Measurements from ENCODE around the gene CCDC187. TPM values are rescaled to one million over a fixed set of nuclear protein-coding genes. Genes with fewer than 3 reads are reported as not detected.

The CCDC187 gene
- total and polyA plus RNA-seq, 2 of the 4 experiments (the other 2 are of a cell fraction) = not detected

DNA sequence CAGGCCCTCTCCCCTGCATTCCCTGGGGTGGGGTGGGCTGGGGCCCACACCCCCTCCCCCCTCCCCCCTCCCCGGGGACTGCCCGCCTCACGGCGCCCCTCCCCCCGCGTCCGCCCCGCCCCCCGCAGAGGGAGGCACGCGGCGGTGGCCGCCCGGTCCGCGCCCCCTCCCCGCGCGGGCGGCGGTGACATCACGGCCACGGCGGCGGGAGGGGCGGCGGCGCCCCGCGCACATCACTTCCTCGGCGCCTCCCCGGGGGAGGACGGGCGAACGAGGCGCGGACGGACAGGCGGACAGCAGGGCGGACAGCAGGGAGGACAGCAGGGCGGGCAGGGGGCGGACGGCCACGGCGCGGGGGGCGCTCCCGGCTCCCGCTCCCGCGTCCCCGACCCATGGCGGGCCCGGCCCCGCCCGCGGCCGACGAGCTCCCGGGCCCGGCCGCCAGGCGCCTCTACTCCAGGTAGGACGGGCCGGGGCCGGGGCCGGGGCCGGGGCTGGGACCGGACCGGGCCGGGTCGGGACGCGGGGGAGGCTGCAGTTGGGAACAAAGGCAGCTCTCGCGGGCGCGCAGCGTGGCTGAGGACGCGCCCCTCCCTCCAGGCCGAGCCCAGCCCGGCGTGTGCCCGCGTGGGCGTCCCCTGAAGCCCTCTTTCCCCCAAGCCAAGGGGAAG, 23.5 kb upstream of the CCDC187 start, which contains the start of gene GPSM1:
TSS of gene GPSM1 (plus strand) at position 236 of the 671 bp plus-strand sequence. CDS start at position 393, 157 bp downstream.
- peak within 1 kb of the TSS; percentile 98 for H3K9ac ChIP-seq (ENCODE audit: low read depth, low read length)
- peak; percentile 89 for TF ChIP-seq POLR2A (IDR thresholded peaks at IDR 0.05; ENCODE audit: low read depth, low read length)
- peak; percentile 57; the same call in 1 of the 2 replicates for TF ChIP-seq BHLHE40 (IDR thresholded peaks at IDR 0.05; ENCODE audit: low read depth, low read length)
- TF ChIP-seq MAZ (IDR thresholded peaks at IDR 0.05; ENCODE audit: borderline replicate concordance, low read depth, low read length) = peak; percentile 93; the same call in 1 of the 2 replicates
- TF ChIP-seq RCOR1 (IDR thresholded peaks at IDR 0.05; ENCODE audit: insufficient replicate concordance, low read length) = no peak
- TF ChIP-seq MXI1 (IDR thresholded peaks at IDR 0.05; ENCODE audit: borderline replicate concordance, low read depth, low read length) = no peak; the same call in 1 of the 2 replicates
- H3K9me3 ChIP-seq (ENCODE audit: control insufficient read depth, insufficient read depth, low read length) = no peaks in the 10 kb centered on the region
- peak within 1 kb of the TSS; percentile 99; the same call in 2 of the 3 replicates for H2BK15ac ChIP-seq (ENCODE audit: low read depth, low read length)
- H4K20me1 ChIP-seq (ENCODE audit: insufficient read depth, low read length) = peaks cover 42% of the 10 kb centered on the region
- peak within 1 kb of the TSS; percentile 98 for H4K5ac ChIP-seq (ENCODE audit: low read depth, low read length)
- peak within 1 kb of the TSS; percentile 99 for H4K91ac ChIP-seq (ENCODE audit: insufficient read depth, low read depth, low read length)
- no TSS peak for BruUV-seq (replicated peaks)
- peak within 1 kb of the TSS; percentile 100 for H2BK120ac ChIP-seq (ENCODE audit: low read depth, low read length)
- peak within 1 kb of the TSS; percentile 97 to 99 for H4K8ac ChIP-seq (ENCODE audit: low read depth in 2 of 2, low read length in 2 of 2)
- 0% methylated on average over 10 of the region's 88 CpGs; no CpG with 5 or more reads in 1 of the 2 experiments for WGBS, 2 experiments (ENCODE audit: extremely low coverage in 2 of 2, insufficient read length in 1 of 2)
- peaks cover 5% of the 10 kb centered on the region for H3K9me1 ChIP-seq (ENCODE audit: insufficient read depth, low read length)
- H3K36me3 ChIP-seq (ENCODE audit: control insufficient read depth, insufficient read depth, low read length) = peaks cover 14% of the 10 kb centered on the region; the same call in 1 of the 2 replicates
- peak within 1 kb of the TSS; percentile 99 for H2BK5ac ChIP-seq (ENCODE audit: low read depth, low read length, poor library complexity, severe bottlenecking)
- intact Hi-C loops (cut with micrococcal nuclease) = loop anchor here (5.0 kb wide), 1 partner anchor 75 kb away; the partner anchor contains the start of gene SNAPC4
- peaks cover 35% of the 10 kb centered on the region for H3K4me1 ChIP-seq (ENCODE audit: control insufficient read depth, insufficient read depth, low read length)
- peak within 1 kb of the TSS; percentile 98 for H3K23ac ChIP-seq (ENCODE audit: low read depth, low read length)
- H2BK20ac ChIP-seq (ENCODE audit: low read depth, low read length) = peak within 1 kb of the TSS; percentile 96
- in situ Hi-C loops (cut with MboI; ENCODE audit: low sequenced_read_pairs) = no loop called here
- peak within 1 kb of the TSS; percentile 96 for H3K4me3 ChIP-seq (ENCODE audit: insufficient read depth, low read depth, low read length)
- no peaks in the 10 kb centered on the region for H3K27me3 ChIP-seq (ENCODE audit: control insufficient read depth, insufficient read depth, low read length)
- ATAC-seq (ENCODE audit: low read depth) (peak; percentile 49), DNase-seq (peak; percentile 58)
- peak within 1 kb of the TSS; percentile 97 for H3K27ac ChIP-seq (ENCODE audit: insufficient read depth, low read length)
- CTCF ChIA-PET = interaction anchor here (0.7 to 1.4 kb wide), 2 partner anchors 15 to 35 kb away, joined by 3 read pairs; no protein-coding TSS in a partner anchor
- H2AFZ ChIP-seq (replicated peaks; ENCODE audit: low read length, poor library complexity) = peak within 1 kb of the TSS; percentile 85
- peak within 1 kb of the TSS; percentile 99 for H3K14ac ChIP-seq (replicated peaks; ENCODE audit: low read depth, low read length)
- peaks cover 3 to 30% of the 10 kb centered on the region in 2 experiments; a peak in 2 of 4 replicates for H3K79me1 ChIP-seq (ENCODE audit: low read depth in 1 of 2, low read length in 2 of 2)
- peak within 1 kb of the TSS; percentile 97 for H3K18ac ChIP-seq (ENCODE audit: low read depth, low read length)
- peak within 1 kb of the TSS; percentile 100 for H2AK9ac ChIP-seq (replicated peaks; ENCODE audit: low read depth, low read length, poor library complexity)
- H3K4ac ChIP-seq (ENCODE audit: low read depth, low read length) = peak within 1 kb of the TSS; percentile 100
- H3K4me2 ChIP-seq (ENCODE audit: low read depth, low read length) = peak within 1 kb of the TSS; percentile 97
- peak within 1 kb of the TSS; percentile 100 for H2AK5ac ChIP-seq (ENCODE audit: low read depth, low read length)
- H3K56ac ChIP-seq (ENCODE audit: extremely low read depth, insufficient read depth, low read length) = peak within 1 kb of the TSS; percentile 96
- POLR2A ChIA-PET (ENCODE audit: unreplicated experiment) = interaction anchor here (0.7 kb wide), 1 partner anchor 36 kb away, joined by 4 read pairs; no protein-coding TSS in a partner anchor
- dilution Hi-C loops (cut with HindIII; ENCODE audit: low sequenced_read_pairs, unreplicated experiment) = no loop called here
